A549 (cell line): ENCODE results near the gene PET117. TPM values are rescaled to one million over a fixed set of nuclear protein-coding genes. Genes with fewer than 3 reads are reported as not detected.
A peak's percentile ranks its signal among the peaks of the same experiment; 100 is the strongest.

ENCODE experiments used
- ATAC-seq, 2 experiments: fragments of 200-7000 bp in 1 of 2; fragments of >200 bp in 1 of 2; cut with Nextera tagmentation in 1 of 2; cut with Tn5 transposase in 1 of 2; 3 replicates each; pipeline versions ENCODE4 v1.8.0 to v1.9.1; 2018 to 2020; ENCODE audit warnings: mild to moderate bottlenecking in 1 of 2, moderate library complexity in 1 of 2
- CTCF ChIA-PET: fragments of 300-600 bp; sonication (Branson Sonifier 250); formaldehyde crosslinking; extraction: SDS; loops from one replicate; lab custom pipeline; 2021; ENCODE audit warnings: antibody characterized with exemption, inconsistent platforms; lab: Yijun Ruan, JAX
- POLR2A ChIA-PET: fragments of 350-600 bp; formaldehyde crosslinking; extraction: SDS; loops from one replicate; lab custom pipeline; 2021; ENCODE audit warnings: antibody characterized with exemption, inconsistent platforms; lab: Yijun Ruan, JAX
- DNase-seq, 2 experiments: peaks; one replicate each; pipeline versions ENCODE4 v3.0.0 to v3.0.0-alpha.2; 2011 to 2016; ENCODE audit warnings: low read depth in 1 of 2, low spot score in 1 of 2
- FAIRE-seq: peaks from 2 replicates; lab custom pipeline; 2011; peaks lifted over from hg19 to GRCh38; lab: Jason Lieb, UNC
- H3K27ac ChIP-seq, 2 experiments: fragments of >200 bp; sonication (Bioruptor Twin); formaldehyde crosslinking; 3 replicates each; pipeline ENCODE4 v1.5.1; 2016 to 2017
- H3K4me1 ChIP-seq: fragments of >200 bp; sonication (Bioruptor Twin); formaldehyde crosslinking; 3 replicates; pipeline ENCODE4 v1.6.1; 2016
- H3K4me2 ChIP-seq: fragments of >200 bp; sonication (Bioruptor Twin); formaldehyde crosslinking; 3 replicates; pipeline ENCODE4 v1.6.1; 2016
- H3K4me3 ChIP-seq: fragments of >200 bp; sonication (Bioruptor Twin); formaldehyde crosslinking; 3 replicates; pipeline ENCODE4 v1.5.1; 2016
- H3K9me3 ChIP-seq: fragments of >200 bp; sonication (Bioruptor Twin); formaldehyde crosslinking; 3 replicates; pipeline ENCODE4 v1.6.1; 2016
- BCL3 ChIP-seq: fragments of >200 bp; sonication (Bioruptor Twin); formaldehyde crosslinking; IDR thresholded peaks from 3 replicates; pipeline ENCODE4 v1.6.1; 2016
- BHLHE40 ChIP-seq: IDR thresholded peaks from 2 replicates; pipeline ENCODE4 v1.6.1; 2012; ENCODE audit warnings: low read depth, low read length, inconsistent platforms
- CBX2 ChIP-seq: fragments of 200-600 bp; sonication (generic); IDR thresholded peaks from 2 replicates; pipeline ENCODE4 v1.6.1; 2016; ENCODE audit warnings: low read depth, mild to moderate bottlenecking, borderline replicate concordance
- CEBPB ChIP-seq, 2 experiments: fragments of >200 bp in 1 of 2; sonication (Bioruptor Twin) in 1 of 2; formaldehyde crosslinking in 1 of 2; IDR thresholded peaks; 2 replicates each; pipeline ENCODE4 v1.6.1; 2012 to 2016
- CHD2 ChIP-seq: fragments of 150-350 bp; IDR thresholded peaks from 2 replicates; pipeline ENCODE4 v1.6.1; 2014; ENCODE audit warnings: low read length; ENCODE audit not compliant: partially characterized antibody
- E2F6 ChIP-seq: IDR thresholded peaks from 2 replicates; pipeline ENCODE4 v1.6.1; 2012; ENCODE audit warnings: low read depth, borderline replicate concordance
- EP300 ChIP-seq, 2 experiments: fragments of >200 bp; sonication (Bioruptor Twin); formaldehyde crosslinking; IDR thresholded peaks; 2 replicates in 1 of 2; 3 replicates in 1 of 2; pipeline ENCODE4 v1.6.1; 2016 to 2017
- FOSL2 ChIP-seq, 2 experiments: fragments of 450-650 bp in 1 of 2; fragments of >200 bp in 1 of 2; sonication (Bioruptor Twin) in 1 of 2; formaldehyde crosslinking; IDR thresholded peaks; 2 replicates each; pipeline versions ENCODE4 v1.5.0 to v1.6.1; 2016 to 2020; ENCODE audit warnings: mild to moderate bottlenecking in 1 of 2, moderate library complexity in 1 of 2
- JUN ChIP-seq, 2 experiments: fragments of >200 bp; sonication (Bioruptor Twin); formaldehyde crosslinking; IDR thresholded peaks; 2 replicates in 1 of 2; 3 replicates in 1 of 2; pipeline ENCODE4 v1.6.1; 2016 to 2017
- JUNB ChIP-seq: fragments of >200 bp; sonication (Bioruptor Twin); formaldehyde crosslinking; IDR thresholded peaks from 2 replicates; pipeline ENCODE4 v1.6.1; 2016
- KDM5A ChIP-seq: fragments of 200-600 bp; sonication (generic); IDR thresholded peaks from 2 replicates; pipeline ENCODE4 v1.6.1; 2016; ENCODE audit warnings: antibody characterized with exemption, mild to moderate bottlenecking
- MAFK ChIP-seq: fragments of 450-650 bp; IDR thresholded peaks from 2 replicates; pipeline ENCODE4 v1.6.1; 2014; ENCODE audit not compliant: partially characterized antibody
- MAX ChIP-seq: IDR thresholded peaks from 2 replicates; pipeline ENCODE4 v1.6.1; 2012
- NPAS2 ChIP-seq: fragments of 250-450 bp; sonication (Bioruptor Pico); IDR thresholded peaks from 2 replicates; pipeline ENCODE4 v1.8.0; 2022; ENCODE audit warnings: mild to moderate bottlenecking, moderate library complexity, borderline replicate concordance
- NR3C1 ChIP-seq: fragments of >200 bp; sonication (Bioruptor Twin); formaldehyde crosslinking; IDR thresholded peaks from 3 replicates; pipeline ENCODE4 v1.6.1; 2017
- PHF8 ChIP-seq: fragments of 200-600 bp; sonication (generic); IDR thresholded peaks from 2 replicates; pipeline ENCODE4 v1.6.1; 2016; ENCODE audit warnings: low read depth, mild to moderate bottlenecking, antibody characterized with exemption, moderate library complexity, borderline replicate concordance
- RAD21 ChIP-seq, 2 experiments: fragments of >200 bp in 1 of 2; sonication (Bioruptor Twin) in 1 of 2; formaldehyde crosslinking in 1 of 2; IDR thresholded peaks in 1 of 2; conservative IDR thresholded peaks in 1 of 2; 2 replicates in 1 of 2; 3 replicates in 1 of 2; pipeline ENCODE4 v1.6.1; 2012 to 2018; ENCODE audit warnings: inconsistent platforms in 1 of 2
- SMC3 ChIP-seq: fragments of >200 bp; sonication (Bioruptor Twin); formaldehyde crosslinking; IDR thresholded peaks from 3 replicates; pipeline ENCODE4 v1.6.1; 2018; ENCODE audit warnings: inconsistent platforms
- TFCP2L1 ChIP-seq: fragments of 250-450 bp; sonication (Bioruptor Pico); IDR thresholded peaks from 2 replicates; pipeline ENCODE4 v1.5.0; 2021; ENCODE audit warnings: mild to moderate bottlenecking
- ZC3H11A ChIP-seq: fragments of 450-650 bp; IDR thresholded peaks from 2 replicates; pipeline ENCODE4 v1.6.1; 2014; ENCODE audit warnings: antibody characterized with exemption, mild to moderate bottlenecking
- ZNF302 ChIP-seq: fragments of 250-450 bp; sonication (Bioruptor Pico); IDR thresholded peaks from 2 replicates; pipeline ENCODE4 v1.9.0; 2021; ENCODE audit warnings: inconsistent platforms, mild to moderate bottlenecking, moderate library complexity
- ZSCAN20 ChIP-seq: fragments of 250-450 bp; sonication (Bioruptor Pico); IDR thresholded peaks from 2 replicates; pipeline ENCODE4 v1.8.0; 2022; ENCODE audit warnings: mild to moderate bottlenecking, moderate library complexity
- WGBS: methylation state at CpG from one replicate; pipeline ENCODE4 v1.1.6; 2017; ENCODE audit errors: missing lambda C conversion rate; 5-methylcytosine and 5-hydroxymethylcytosine counted together
- polyA plus RNA-seq, 4 experiments: library from polyadenylated mRNA; depleted of rRNA in 3 of 4; stranded (reverse); fragments of >200 nt; fragmentation: RNase III in 1 of 4; extraction: RNeasy Plus Mini Kit Qiagen cat#74134 plus additional on column Dnase treatment in 1 of 4; gene quantifications; 2 replicates in 3 of 4; 3 replicates in 1 of 4; pipeline ENCODE4 v1.2.3, GENCODE V29; 2011 to 2017

PET117 gene
- polyA plus RNA-seq, 2 of the 4 experiments (the other 2 are of a cell fraction), result 25.0 to 32.3 TPM

- TF ChIP-seq E2F6 (no peak), NPAS2 (no peak), CBX2 (no peak), FOSL2 (IDR thresholded peaks at IDR 0.05) (no peak), FOSL2 (CRISPR knock-in tag; IDR thresholded peaks at IDR 0.05) (no peak), CHD2 (no peak)
Observed at GRCh38 chr20:18164356-18164755, 26.7 kb downstream of the PET117 start (continued).

- Histone ChIP-seq H3K4me3 (no peak overlapping the region), H3K4me1 (no peaks in the 10 kb centered on the region)
- no peak for FAIRE-seq
Observed at GRCh38 chr20:18165553-18165952, 27.9 kb downstream of the PET117 start.

GRCh38 chr20:18166241-18166881 is 28.7 kb downstream of the PET117 start:
- H3K9me3 ChIP-seq, result no peaks in the 10 kb centered on the region
- TF ChIP-seq E2F6 (no peak), KDM5A (0 out of 2 replicates have a peak, but pooled peaks have one; percentile 0), MAFK (no peak), BHLHE40 (no peak)
- H3K4me2 ChIP-seq, result no peak overlapping the region
- DNase-seq, result no peak
- ChIA-PET CTCF (interaction anchor here (1.7 kb wide), 1 partner anchor 12 kb away, joined by 4 read pairs; no protein-coding TSS in a partner anchor), POLR2A (no interaction called here)
- H3K27ac ChIP-seq, result no peak overlapping the region
- no peak overlapping the region for H3K4me3 ChIP-seq
- ATAC-seq, result no peak
- 76% methylated on average over 5 of the region's 5 CpGs for WGBS
- H3K4me1 ChIP-seq, result no peaks in the 10 kb centered on the region
- FAIRE-seq, result no peak

More at GRCh38 chr20:18165553-18165952, 27.9 kb downstream of the PET117 start:
- no peak for DNase-seq
- no peak overlapping the region for H3K27ac ChIP-seq
- TF ChIP-seq ZC3H11A, result no peak
- TF ChIP-seq CEBPB (IDR thresholded peaks at IDR 0.05), result no peak
- no peak for TF ChIP-seq RAD21 (conservative IDR thresholded peaks at IDR 0.05 in 1 of 2, IDR thresholded peaks at IDR 0.05 in 1 of 2)
- no peak for TF ChIP-seq BCL3
- no peak for TF ChIP-seq MAX
- TF ChIP-seq JUN (IDR thresholded peaks at IDR 0.05), result no peak
- no peak for TF ChIP-seq TFCP2L1 (CRISPR knock-in tag)
- TF ChIP-seq EP300 (IDR thresholded peaks at IDR 0.05), result no peak
- TF ChIP-seq BHLHE40, result no peak
- no peak for TF ChIP-seq JUNB
- no peak for TF ChIP-seq E2F6
- TF ChIP-seq SMC3, result no peak
- no peak for TF ChIP-seq CBX2
- TF ChIP-seq PHF8, result no peak
- no peak for TF ChIP-seq ZSCAN20 (CRISPR knock-in tag)
- TF ChIP-seq ZNF302 (CRISPR knock-in tag), result no peak
- no peak for TF ChIP-seq NR3C1
- ChIA-PET POLR2A (no interaction called here), CTCF (interaction anchor here (1.2 kb wide), 1 partner anchor 14 kb away, joined by 3 read pairs; no protein-coding TSS in a partner anchor)
- no peaks in the 10 kb centered on the region for H3K9me3 ChIP-seq
- H3K4me2 ChIP-seq, result no peak overlapping the region
- ATAC-seq, result no peak
- 90% methylated on average over 3 of the region's 3 CpGs for WGBS
